ENCODE data around the gene NRL. TPM values are rescaled to one million over a fixed set of nuclear protein-coding genes. Genes with fewer than 3 reads are reported as not detected.
A peak's percentile ranks its signal among the peaks of the same experiment; 100 is the strongest.

Gene NRL
- total RNA-seq, 4 donors from 2014 or later: 1.1 to 2.9 (median 1.6) TPM; not detected in 1

- in situ Hi-C loops (cut with MboI; ENCODE audit: low pct_ligation_motif_present in 1 of 4, low pct_unique_long_range_greater_than_20kb in 1 of 4, low sequenced_read_pairs in 3 of 4) (no loop called here), intact Hi-C loops (cut with DNase I; ENCODE audit: low total_unique reads) (loop anchor here (5.0 kb wide), 1 partner anchor 159 kb away; the partner anchor contains the start of genes DHRS1 and NOP9)
- Histone ChIP-seq H3K27me3 (no peaks in the 10 kb centered on the region), H3K27ac (no peak overlapping the region), H3K4me3 (no peak overlapping the region), H3K4me1 (peaks cover 24 to 62% (median 40%) of the 10 kb centered on the region in 4 donors), H3K9me3 (no peaks in the 10 kb centered on the region), H3K36me3 (peaks cover 0 to 19% (median 2%) of the 10 kb centered on the region in 4 donors)
- TF ChIP-seq CTCF (IDR thresholded peaks at IDR 0.05): no peak
- no peak for TF ChIP-seq POLR2A (IDR thresholded peaks at IDR 0.05)
- no peak for TF ChIP-seq EP300 (IDR thresholded peaks at IDR 0.05; ENCODE audit: low read depth)
- no peak for TF ChIP-seq POLR2AphosphoS5 (IDR thresholded peaks at IDR 0.05)
- DNase-seq: no peak
- WGBS, 2 donors (ENCODE audit: low coverage in 1 of 2): 79 to 88% methylated on average over 3 to 13 of the region's 13 CpGs
Measured at GRCh38 chr14:24138396-24139271, 23.9 kb upstream of the NRL start.

DNA sequence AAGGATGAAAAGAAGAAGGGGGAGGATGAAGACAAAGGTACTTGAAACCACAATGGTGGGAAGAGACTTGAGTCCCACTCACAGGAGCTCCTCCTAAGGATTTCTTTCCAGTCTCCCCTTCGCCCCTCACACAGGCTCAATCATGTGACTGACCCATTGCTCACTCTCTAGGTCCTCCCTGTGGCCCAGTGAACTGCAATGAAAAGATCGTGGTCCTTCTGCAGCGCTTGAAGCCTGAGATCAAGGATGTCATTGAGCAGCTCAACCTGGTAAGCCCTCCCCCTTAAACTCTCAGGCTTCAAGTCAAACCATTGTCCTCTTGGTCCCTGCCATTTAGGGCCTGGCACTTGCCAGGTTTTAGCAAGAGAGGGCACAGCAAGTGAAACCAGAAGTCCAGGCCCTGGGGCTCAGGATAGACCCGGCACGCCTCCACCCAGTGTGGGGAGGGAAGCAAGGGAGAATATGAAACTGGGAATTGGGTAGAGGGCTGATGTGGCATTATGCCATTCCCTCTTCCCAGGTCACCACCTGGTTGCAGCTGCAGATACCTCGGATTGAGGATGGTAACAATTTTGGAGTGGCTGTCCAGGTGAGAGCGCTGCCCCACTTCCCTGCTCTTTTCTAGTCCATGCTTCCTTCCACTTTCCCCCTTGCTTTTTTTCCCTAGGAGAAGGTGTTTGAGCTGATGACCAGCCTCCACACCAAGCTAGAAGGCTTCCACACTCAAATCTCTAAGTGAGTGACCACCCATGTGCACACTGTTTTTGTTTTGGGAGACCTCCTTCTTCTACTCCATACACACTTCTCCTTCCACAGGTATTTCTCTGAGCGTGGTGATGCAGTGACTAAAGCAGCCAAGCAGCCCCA, 23.0 kb upstream of the NRL start:
- no peaks in the 10 kb centered on the region for H3K9me3 ChIP-seq
- TF ChIP-seq CTCF (IDR thresholded peaks at IDR 0.05): no peak
- no peak for TF ChIP-seq POLR2A (IDR thresholded peaks at IDR 0.05)
- TF ChIP-seq POLR2AphosphoS5 (IDR thresholded peaks at IDR 0.05): no peak
- TF ChIP-seq EP300 (IDR thresholded peaks at IDR 0.05; ENCODE audit: low read depth): no peak
- H3K4me3 ChIP-seq: no peak overlapping the region
- peaks cover 0 to 19% (median 2%) of the 10 kb centered on the region in 4 donors for H3K36me3 ChIP-seq
- DNase-seq: no peak
- in situ Hi-C loops (cut with MboI; ENCODE audit: low pct_ligation_motif_present in 1 of 4, low pct_unique_long_range_greater_than_20kb in 1 of 4, low sequenced_read_pairs in 3 of 4): no loop called here
- intact Hi-C loops (cut with DNase I; ENCODE audit: low total_unique reads): loop anchor here (5.0 kb wide), 1 partner anchor 160 kb away; the partner anchor contains the start of genes DHRS1 and NOP9
- peak overlapping the region in 3 of 4 donors; percentile 93 to 98 (median 97) for H3K27ac ChIP-seq
- peaks cover 24 to 54% (median 39%) of the 10 kb centered on the region in 4 donors for H3K4me1 ChIP-seq
- no peaks in the 10 kb centered on the region for H3K27me3 ChIP-seq
- WGBS, 2 donors (ENCODE audit: low coverage in 1 of 2): 60 to 85% methylated on average over 1 to 8 of the region's 8 CpGs

GRCh38 chr14:24136684-24137528, 22.2 kb upstream of the NRL start:
- TF ChIP-seq EP300 (IDR thresholded peaks at IDR 0.05; ENCODE audit: low read depth) (no peak), POLR2A (IDR thresholded peaks at IDR 0.05) (no peak), CTCF (IDR thresholded peaks at IDR 0.05) (no peak), POLR2AphosphoS5 (IDR thresholded peaks at IDR 0.05) (no peak)
- intact Hi-C loops (cut with DNase I; ENCODE audit: low total_unique reads): loop anchor here (5.0 kb wide), 1 partner anchor 160 kb away; the partner anchor contains the start of genes DHRS1 and NOP9
- Histone ChIP-seq H3K4me1 (peaks cover 21 to 46% (median 31%) of the 10 kb centered on the region in 4 donors), H3K27ac (peak overlapping the region; percentile 89 to 98 (median 95)), H3K27me3 (no peaks in the 10 kb centered on the region), H3K36me3 (peaks cover 0 to 19% (median 2%) of the 10 kb centered on the region in 4 donors), H3K4me3 (peak overlapping the region; percentile 70 to 98 (median 84)), H3K9me3 (no peaks in the 10 kb centered on the region)
- 10 to 25% methylated on average over 2 to 13 of the region's 13 CpGs for WGBS, 2 donors (ENCODE audit: low coverage in 1 of 2)
- DNase-seq: no peak
- in situ Hi-C loops (cut with MboI; ENCODE audit: low pct_ligation_motif_present in 1 of 4, low pct_unique_long_range_greater_than_20kb in 1 of 4, low sequenced_read_pairs in 3 of 4): no loop called here

Measured in transverse colon (tissue), 4 donors.